CD4-positive, alpha-beta T cell (primary cell): ENCODE data around the gene TP63. TPM values are rescaled to one million over a fixed set of nuclear protein-coding genes. Genes with fewer than 3 reads are reported as not detected.

Source experiments
- ATAC-seq: fragments of 200-7000 bp; cut with Tn5 transposase; one replicate; pipeline ENCODE4 v1.10.0; 2022; ENCODE audit warnings: mild to moderate bottlenecking; ENCODE audit not compliant: poor library complexity
- CTCF ChIA-PET: fragments of 350-600 bp; sonication (Branson Sonifier 250); formaldehyde crosslinking; loops from one replicate; lab custom pipeline; 2021; ENCODE audit warnings: antibody characterized with exemption, inconsistent platforms; lab: Charles Lee
- POLR2A ChIA-PET: fragments of 350-600 bp; sonication (Branson Sonifier 250); formaldehyde crosslinking; loops from one replicate; lab custom pipeline; 2021; ENCODE audit warnings: antibody characterized with exemption, inconsistent platforms; lab: Charles Lee
- DNase-seq, 14 experiments: peaks; one replicate each; pipeline ENCODE4 v3.0.0-alpha.2; 2013 to 2020; ENCODE audit warnings: mixed read lengths in 2 of 14
- H3K27ac ChIP-seq, 2 donors: one replicate each; pipeline versions ENCODE4 v1.5.1 to v1.7.0; 2013; ENCODE audit warnings: low read length in 2 of 2, low read depth in 1 of 2, mild to moderate bottlenecking in 1 of 2
- H3K27me3 ChIP-seq, 2 experiments: 1 replicate in 1 of 2; 2 replicates in 1 of 2; pipeline versions ENCODE4 v1.6.1 to v1.7.0; 2013; ENCODE audit warnings: low read length in 2 of 2, control low read depth in 1 of 2, mild to moderate bottlenecking in 1 of 2, moderate library complexity in 1 of 2; ENCODE audit not compliant: insufficient read depth in 2 of 2, control insufficient read depth in 1 of 2
- H3K36me3 ChIP-seq: one replicate; pipeline ENCODE4 v1.6.1; 2013; ENCODE audit warnings: low read length, control low read depth; ENCODE audit not compliant: insufficient read depth
- H3K4me1 ChIP-seq: one replicate; pipeline ENCODE4 v1.6.1; 2013; ENCODE audit warnings: low read length, control low read depth; ENCODE audit not compliant: insufficient read depth
- H3K4me3 ChIP-seq: one replicate; pipeline ENCODE4 v1.5.1; 2013; ENCODE audit warnings: mild to moderate bottlenecking, low read length, moderate library complexity
- H3K9me3 ChIP-seq, 2 experiments: 1 replicate in 1 of 2; 2 replicates in 1 of 2; pipeline versions ENCODE4 v1.6.1 to v1.7.0; 2013; ENCODE audit warnings: low read length in 2 of 2, mild to moderate bottlenecking in 2 of 2, control low read depth in 1 of 2, moderate library complexity in 1 of 2; ENCODE audit not compliant: control insufficient read depth in 1 of 2, insufficient read depth in 1 of 2
- H3K27ac Mint-ChIP-seq: one replicate; pipeline ENCODE4 v1.8.0; 2020; ENCODE audit warnings: mixed read lengths
- H3K27me3 Mint-ChIP-seq: one replicate; pipeline ENCODE4 v1.8.0; 2021; ENCODE audit warnings: mixed read lengths
- H3K36me3 Mint-ChIP-seq: one replicate; pipeline ENCODE4 v1.8.0; 2021; ENCODE audit warnings: low read depth, mixed read lengths
- H3K4me1 Mint-ChIP-seq: one replicate; pipeline ENCODE4 v1.8.0; 2021; ENCODE audit warnings: low read depth, mixed read lengths
- H3K4me3 Mint-ChIP-seq: one replicate; pipeline ENCODE4 v1.8.0; 2020; ENCODE audit warnings: mild to moderate bottlenecking, mixed read lengths
- H3K9me3 Mint-ChIP-seq: one replicate; pipeline ENCODE4 v1.8.0; 2020; ENCODE audit warnings: mixed read lengths
- intact Hi-C, 2 experiments: fragments of 100-400 bp; cut with DNase I in 1 of 2; cut with micrococcal nuclease in 1 of 2; formaldehyde crosslinking; loops; one replicate each; pipeline versions ENCODE4 v1.15.1 to v1.9.0; 2023 to 2025; cut with DNase I, micrococcal nuclease
- total RNA-seq, 174 experiments: library from RNA in 2 of 174; stranded (reverse) in 2 of 174; gene quantifications; one replicate each; pipeline ENCODE4 v1.2.3 and lab custom pipeline; 2021 to 2026
- TF ChIP-seq, protein P1 (sequence below): fragments of 200-600 bp; IDR thresholded peaks from one replicate; pipeline ENCODE4 v1.8.0; 2022; ENCODE audit warnings: antibody characterized with exemption, mild to moderate bottlenecking

The TP63 gene
- total RNA-seq, 2 experiments from 2014 or later: 0.31 TPM; not detected in 1

DNA sequence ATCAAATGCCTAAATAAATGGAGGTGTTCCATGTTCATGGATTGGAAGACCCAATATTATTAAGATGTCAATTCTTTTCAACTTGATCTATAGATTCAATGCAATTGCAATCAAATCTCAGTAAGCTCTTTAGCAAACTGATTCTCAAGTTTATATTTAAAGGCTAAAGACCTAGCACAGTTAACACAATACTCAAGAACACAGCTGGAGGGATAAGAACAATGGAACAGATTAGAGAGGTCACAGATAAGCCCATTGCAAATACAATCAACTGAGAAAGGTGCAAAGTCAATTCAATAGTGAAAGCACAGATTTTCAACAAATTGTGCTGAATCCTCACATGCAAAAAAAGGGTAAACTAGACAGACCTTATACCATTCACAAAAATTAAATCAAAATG, 290.6 kb downstream of the TP63 start:
- intact Hi-C loops: no loop called here
- CTCF ChIA-PET: no interaction called here
- no peaks in the 10 kb centered on the region for H3K36me3 Mint-ChIP-seq

DNA sequence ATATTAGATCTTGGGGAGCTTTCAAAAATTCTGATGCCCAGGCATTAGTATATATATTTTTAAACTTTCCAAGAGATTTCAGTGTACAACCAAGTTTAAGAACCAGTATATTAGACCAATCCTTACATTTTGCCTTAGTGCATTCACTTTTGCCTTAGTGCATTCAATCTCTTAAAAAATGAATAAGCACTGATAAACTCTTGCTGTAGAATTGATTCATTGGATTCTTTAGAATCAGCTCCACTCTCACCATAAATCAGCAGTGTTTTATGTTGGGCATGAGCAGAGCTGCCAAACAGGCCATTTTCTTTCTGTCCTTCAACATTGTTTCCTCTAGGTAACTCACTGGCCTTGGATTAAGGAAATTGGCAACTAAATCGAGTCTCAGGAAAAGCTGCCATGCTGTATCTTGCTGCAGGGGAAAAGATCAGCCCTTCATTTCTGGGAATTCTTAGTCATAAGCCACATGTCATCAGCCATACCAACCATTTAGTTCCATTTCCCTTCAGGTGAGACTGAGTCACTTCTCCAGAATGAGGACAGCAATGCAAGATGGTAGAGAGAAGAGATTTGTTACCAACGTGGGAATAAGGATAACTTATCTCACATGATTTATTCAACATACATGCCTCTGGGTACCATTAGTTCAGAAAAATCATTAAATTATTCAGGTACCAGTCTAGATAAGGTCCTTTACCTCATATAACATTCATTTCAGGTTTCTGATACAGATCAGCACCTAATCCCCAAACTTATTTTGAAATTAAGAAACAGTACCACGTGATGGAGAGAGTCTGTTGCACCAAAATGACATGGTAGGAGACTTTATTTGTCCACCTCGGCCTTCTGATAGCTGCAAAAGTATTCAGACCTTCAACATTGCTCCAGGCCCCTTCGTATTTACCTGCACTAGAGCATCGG, 297.0 kb downstream of the TP63 start:
- DNase-seq (no peak), ATAC-seq (no peak)
- no peaks in the 10 kb centered on the region for H3K4me1 Mint-ChIP-seq
- TF ChIP-seq, protein P1, sequence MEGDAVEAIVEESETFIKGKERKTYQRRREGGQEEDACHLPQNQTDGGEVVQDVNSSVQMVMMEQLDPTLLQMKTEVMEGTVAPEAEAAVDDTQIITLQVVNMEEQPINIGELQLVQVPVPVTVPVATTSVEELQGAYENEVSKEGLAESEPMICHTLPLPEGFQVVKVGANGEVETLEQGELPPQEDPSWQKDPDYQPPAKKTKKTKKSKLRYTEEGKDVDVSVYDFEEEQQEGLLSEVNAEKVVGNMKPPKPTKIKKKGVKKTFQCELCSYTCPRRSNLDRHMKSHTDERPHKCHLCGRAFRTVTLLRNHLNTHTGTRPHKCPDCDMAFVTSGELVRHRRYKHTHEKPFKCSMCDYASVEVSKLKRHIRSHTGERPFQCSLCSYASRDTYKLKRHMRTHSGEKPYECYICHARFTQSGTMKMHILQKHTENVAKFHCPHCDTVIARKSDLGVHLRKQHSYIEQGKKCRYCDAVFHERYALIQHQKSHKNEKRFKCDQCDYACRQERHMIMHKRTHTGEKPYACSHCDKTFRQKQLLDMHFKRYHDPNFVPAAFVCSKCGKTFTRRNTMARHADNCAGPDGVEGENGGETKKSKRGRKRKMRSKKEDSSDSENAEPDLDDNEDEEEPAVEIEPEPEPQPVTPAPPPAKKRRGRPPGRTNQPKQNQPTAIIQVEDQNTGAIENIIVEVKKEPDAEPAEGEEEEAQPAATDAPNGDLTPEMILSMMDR: no peak
- ChIA-PET POLR2A (no interaction called here), CTCF (no interaction called here)
- no peaks in the 10 kb centered on the region for H3K9me3 Mint-ChIP-seq
- Histone ChIP-seq H3K4me3 (no peak overlapping the region), H3K36me3 (no peaks in the 10 kb centered on the region), H3K9me3 (no peaks in the 10 kb centered on the region), H3K4me1 (no peaks in the 10 kb centered on the region), H3K27me3 (no peaks in the 10 kb centered on the region), H3K27ac (no peak overlapping the region)
- no peak overlapping the region for H3K4me3 Mint-ChIP-seq
- intact Hi-C loops: no loop called here
- H3K27me3 Mint-ChIP-seq: no peaks in the 10 kb centered on the region
- no peaks in the 10 kb centered on the region for H3K36me3 Mint-ChIP-seq
- H3K27ac Mint-ChIP-seq: no peak overlapping the region

More for the DNA sequence above, 290.6 kb downstream of the TP63 start:
- no peaks in the 10 kb centered on the region for H3K36me3 ChIP-seq
- TF ChIP-seq, protein P1: no peak
- H3K9me3 Mint-ChIP-seq: no peaks in the 10 kb centered on the region
- H3K27ac ChIP-seq: no peak overlapping the region
- H3K27me3 Mint-ChIP-seq: no peaks in the 10 kb centered on the region
- no peaks in the 10 kb centered on the region for H3K9me3 ChIP-seq
- H3K4me3 Mint-ChIP-seq: no peak overlapping the region
- H3K27ac Mint-ChIP-seq: no peak overlapping the region
- no peaks in the 10 kb centered on the region for H3K27me3 ChIP-seq
- POLR2A ChIA-PET: no interaction called here
- H3K4me1 ChIP-seq: no peaks in the 10 kb centered on the region
- DNase-seq (no peak), ATAC-seq (no peak)
- no peak overlapping the region for H3K4me3 ChIP-seq
- no peaks in the 10 kb centered on the region for H3K4me1 Mint-ChIP-seq

DNA sequence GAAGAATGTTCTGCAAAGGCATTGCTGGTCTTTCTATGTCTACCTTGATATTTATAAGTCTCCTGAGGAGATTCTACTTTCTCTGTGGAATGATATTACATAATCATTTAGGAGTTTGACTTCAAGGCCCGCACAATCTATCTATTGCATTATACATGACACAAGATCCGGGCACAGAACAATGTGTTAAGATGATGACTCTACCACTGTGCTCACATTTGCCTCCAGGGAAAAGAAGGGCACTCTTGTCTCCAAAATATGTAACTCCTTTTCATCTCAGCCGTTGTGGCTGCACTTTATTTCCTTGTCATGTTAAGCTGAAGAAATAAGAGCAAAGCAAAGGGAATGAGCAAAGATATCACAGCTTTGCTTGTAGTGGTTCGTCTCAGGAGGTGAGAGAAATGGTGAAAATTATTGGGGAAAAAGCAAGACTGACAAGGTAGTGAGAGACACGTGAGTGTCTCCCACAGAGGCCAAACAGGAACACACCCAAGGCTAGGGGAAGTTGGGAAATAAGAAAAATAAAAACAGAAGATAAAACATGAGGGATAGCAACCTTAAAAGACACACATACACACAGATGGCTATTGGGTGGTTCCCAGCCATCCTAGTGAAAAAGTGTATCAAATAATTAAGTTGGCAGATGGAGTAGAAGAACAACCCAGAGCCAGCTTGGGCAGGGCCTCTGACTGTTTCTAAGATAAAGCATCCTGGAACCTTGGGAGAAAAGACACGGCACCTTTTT, 305.2 kb downstream of the TP63 start:
- peaks cover 2% of the 10 kb centered on the region for H3K9me3 Mint-ChIP-seq
- ATAC-seq (no peak), DNase-seq (no peak)
- intact Hi-C loops: no loop called here
- H3K27me3 Mint-ChIP-seq: no peaks in the 10 kb centered on the region
- no peak overlapping the region for H3K27ac ChIP-seq
- no peaks in the 10 kb centered on the region for H3K4me1 ChIP-seq
- CTCF ChIA-PET: no interaction called here
- no peaks in the 10 kb centered on the region for H3K9me3 ChIP-seq
- H3K4me1 Mint-ChIP-seq: no peaks in the 10 kb centered on the region
- no peaks in the 10 kb centered on the region for H3K36me3 ChIP-seq
- POLR2A ChIA-PET: interaction anchor here (0.6 kb wide), 1 partner anchor 660 kb away, joined by 3 read pairs; no protein-coding TSS in a partner anchor
- H3K4me3 ChIP-seq: no peak overlapping the region
- no peaks in the 10 kb centered on the region for H3K36me3 Mint-ChIP-seq
- H3K27me3 ChIP-seq: no peaks in the 10 kb centered on the region
- no peak overlapping the region for H3K4me3 Mint-ChIP-seq
- TF ChIP-seq, protein P1: no peak
- no peak overlapping the region for H3K27ac Mint-ChIP-seq
